ENCODE data around the gene CYP3A7.
"Not testable (repeated sequence)": the region's sequence is repeated elsewhere in the genome, so short reads cannot be mapped to it uniquely, and the experiment has no call there.

The CYP3A7 gene

DNA sequence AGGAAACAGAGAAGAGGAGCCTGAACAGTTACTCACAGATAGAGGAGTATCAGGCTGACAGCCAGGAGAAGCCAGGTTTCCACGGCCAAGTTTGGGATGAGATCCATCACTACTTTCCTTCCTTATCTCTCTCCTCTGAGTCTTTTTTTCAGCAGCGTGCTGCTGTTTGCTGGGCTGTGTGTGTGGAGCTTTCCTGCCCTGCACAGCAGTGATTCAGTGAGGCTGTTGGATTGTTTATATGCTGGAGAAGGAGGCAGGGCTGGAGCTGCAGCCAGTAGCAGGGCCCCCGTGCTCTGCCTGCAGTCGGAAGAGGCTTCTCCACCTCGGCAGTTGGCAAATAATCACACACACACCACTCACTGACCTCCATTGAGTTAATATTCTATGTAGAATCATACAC, at the start of gene CYP3A7:
CYP3A7 (minus strand) TSS at position 210 of the 400 bp plus-strand sequence; CDS start at position 107, 103 bp downstream.
- DNase-seq (ENCODE audit: low spot score): no peak

DNA sequence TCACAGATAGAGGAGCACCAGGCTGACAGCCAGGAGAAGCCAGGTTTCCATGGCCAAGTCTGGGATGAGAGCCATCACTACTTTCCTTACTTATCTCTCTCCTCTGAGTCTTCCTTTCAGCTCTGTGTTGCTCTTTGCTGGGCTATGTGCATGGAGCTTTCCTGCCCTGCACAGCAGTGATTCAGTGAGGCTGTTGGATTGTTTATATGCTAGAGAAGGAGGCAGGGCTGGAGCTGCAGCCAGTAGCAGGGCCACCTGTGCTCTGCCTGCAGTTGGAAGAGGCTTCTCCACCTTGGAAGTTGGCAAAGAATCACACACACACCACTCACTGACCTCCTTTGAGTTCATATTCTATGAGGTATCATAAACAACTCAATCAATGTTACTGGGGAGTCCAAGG, 49.0 kb upstream of the CYP3A7 start, which contains the start of gene CYP3A4:
CYP3A4 (minus strand) TSS at position 178 of the 400 bp plus-strand sequence; CDS start at position 75, 103 bp downstream.
- no peak for DNase-seq (ENCODE audit: low spot score)

- no peak for DNase-seq (ENCODE audit: low spot score)
Observed at GRCh38 chr7:99782012-99782953, 47.3 kb upstream of the CYP3A7 start.

- DNase-seq (ENCODE audit: low spot score): no peak
Observed at GRCh38 chr7:99780588-99780987, 45.6 kb upstream of the CYP3A7 start.

DNA sequence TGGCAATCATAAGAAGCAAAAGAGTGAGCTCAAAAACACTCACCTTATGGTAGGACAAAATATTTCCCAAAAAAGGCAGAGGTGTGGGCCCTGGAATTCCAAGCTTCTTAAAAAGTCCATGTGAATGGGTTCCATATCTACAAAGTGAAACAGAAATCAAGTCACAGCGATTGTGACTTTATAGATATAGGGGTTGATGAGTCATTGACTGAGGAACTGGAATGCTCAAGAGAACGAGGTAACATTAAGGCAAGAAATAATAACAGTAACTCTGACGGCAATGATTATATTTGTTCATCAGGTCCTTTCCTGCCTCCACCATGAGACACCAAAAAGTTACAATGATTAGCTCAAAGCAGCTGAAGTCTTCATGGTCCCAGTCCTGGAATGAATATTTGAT, 45.0 kb upstream of the CYP3A7 start:
- DNase-seq (ENCODE audit: low spot score): no peak

GRCh38 chr7:99778880-99779279, 43.9 kb upstream of the CYP3A7 start:
- DNase-seq (ENCODE audit: low spot score): no peak

GRCh38 chr7:99773395-99773794, 38.4 kb upstream of the CYP3A7 start:
- not testable (repeated sequence) for DNase-seq (ENCODE audit: low spot score)

DNA sequence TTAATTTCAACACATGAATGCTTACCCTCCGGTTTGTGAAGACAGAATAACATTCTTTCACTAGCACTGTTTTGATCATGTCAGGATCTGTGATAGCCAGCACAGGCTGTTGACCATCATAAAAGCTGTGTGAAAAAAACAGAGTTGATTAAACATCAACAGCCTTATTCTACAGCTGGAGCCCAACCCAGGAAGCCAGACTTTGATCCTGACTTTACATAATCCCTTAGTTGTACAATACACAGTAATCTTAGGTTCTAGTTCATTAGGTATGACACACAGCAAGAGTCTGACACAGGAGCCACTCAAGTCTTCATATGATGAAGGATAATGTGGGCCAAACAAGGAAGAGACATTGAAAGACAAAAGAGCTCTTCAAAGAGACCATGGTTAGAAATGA, 37.6 kb upstream of the CYP3A7 start:
- DNase-seq (ENCODE audit: low spot score): no peak

GRCh38 chr7:99769494-99769893, 34.5 kb upstream of the CYP3A7 start:
- DNase-seq (ENCODE audit: low spot score): not testable (repeated sequence)

GRCh38 chr7:99768471-99768870, 33.5 kb upstream of the CYP3A7 start:
- DNase-seq (ENCODE audit: low spot score): no peak

DNA sequence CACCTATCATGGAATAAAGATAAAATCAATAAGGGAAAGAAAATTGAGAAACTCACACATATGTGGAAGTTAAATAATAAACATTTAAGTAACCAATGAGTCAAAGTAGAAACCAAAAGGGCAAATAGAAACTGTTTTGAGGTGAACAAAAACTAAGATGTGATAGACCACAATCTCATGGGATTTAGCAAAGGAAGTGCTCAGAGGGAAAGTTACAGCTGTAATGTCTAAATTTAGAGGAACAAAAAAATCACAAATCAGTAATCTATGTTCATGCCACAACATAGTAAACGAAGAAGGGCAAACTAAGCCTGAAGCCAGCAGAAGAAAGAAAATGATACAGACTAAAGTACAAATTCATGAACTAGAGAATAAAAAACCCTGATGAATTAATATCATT, 32.7 kb upstream of the CYP3A7 start:
- no peak for DNase-seq (ENCODE audit: low spot score)

- no peak for DNase-seq (ENCODE audit: low spot score)
Observed at GRCh38 chr7:99766484-99767099, 31.6 kb upstream of the CYP3A7 start.

DNA sequence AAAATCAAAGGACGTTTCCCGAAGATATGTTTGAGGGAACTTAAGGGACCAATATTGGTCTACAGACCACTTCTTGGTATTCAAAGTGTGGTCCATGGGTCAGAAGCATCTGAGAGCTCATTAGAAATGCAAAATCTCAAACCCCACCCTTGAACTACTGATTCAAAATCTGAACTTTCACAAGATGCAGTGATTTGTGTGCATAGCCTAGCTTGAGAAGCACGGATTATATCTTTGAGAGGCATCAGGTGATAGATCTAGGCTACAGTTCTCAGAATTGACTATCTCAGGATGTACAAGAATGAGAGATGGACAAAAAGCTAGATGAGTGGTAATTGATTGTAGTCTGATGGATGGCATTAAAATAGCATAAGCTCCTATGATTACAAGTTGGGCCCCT, 29.5 kb upstream of the CYP3A7 start:
- DNase-seq (ENCODE audit: low spot score): no peak

DNA sequence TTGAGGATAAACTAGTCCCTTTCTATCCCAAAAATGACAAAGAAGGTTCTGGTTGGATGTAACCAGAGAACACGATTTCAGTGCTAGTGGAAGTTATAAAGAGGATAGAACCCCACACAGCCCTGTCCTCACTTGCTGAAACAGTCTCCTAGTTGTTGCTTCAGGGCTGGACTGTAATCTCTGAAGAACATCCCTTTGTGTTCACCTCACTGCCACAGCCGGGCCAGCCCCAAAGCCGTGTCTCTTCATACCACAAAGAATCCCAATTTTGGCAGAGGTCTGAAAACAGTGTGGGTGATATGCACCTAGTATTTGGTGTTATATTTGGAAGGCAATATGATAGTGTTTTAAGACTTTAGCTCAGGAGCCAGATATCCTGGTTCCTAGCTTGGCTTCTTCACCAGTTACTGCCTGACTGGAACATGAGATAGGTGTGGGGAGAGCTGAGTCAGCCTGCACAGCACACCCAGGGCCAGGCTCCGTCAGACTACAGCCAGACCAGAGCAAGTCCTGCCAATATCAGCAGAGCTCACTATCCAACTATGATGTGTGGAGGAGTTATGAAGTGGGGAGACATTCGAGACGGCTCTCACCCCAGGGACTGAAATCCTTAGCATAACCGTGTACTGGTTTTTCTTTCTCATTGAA, 27.8 kb upstream of the CYP3A7 start:
- DNase-seq (ENCODE audit: low spot score): peak; percentile 52

GRCh38 chr7:99755085-99755484, 20.1 kb upstream of the CYP3A7 start:
- DNase-seq (ENCODE audit: low spot score): no peak

GRCh38 chr7:99752356-99752755, 17.4 kb upstream of the CYP3A7 start:
- DNase-seq (ENCODE audit: low spot score): no peak

DNA sequence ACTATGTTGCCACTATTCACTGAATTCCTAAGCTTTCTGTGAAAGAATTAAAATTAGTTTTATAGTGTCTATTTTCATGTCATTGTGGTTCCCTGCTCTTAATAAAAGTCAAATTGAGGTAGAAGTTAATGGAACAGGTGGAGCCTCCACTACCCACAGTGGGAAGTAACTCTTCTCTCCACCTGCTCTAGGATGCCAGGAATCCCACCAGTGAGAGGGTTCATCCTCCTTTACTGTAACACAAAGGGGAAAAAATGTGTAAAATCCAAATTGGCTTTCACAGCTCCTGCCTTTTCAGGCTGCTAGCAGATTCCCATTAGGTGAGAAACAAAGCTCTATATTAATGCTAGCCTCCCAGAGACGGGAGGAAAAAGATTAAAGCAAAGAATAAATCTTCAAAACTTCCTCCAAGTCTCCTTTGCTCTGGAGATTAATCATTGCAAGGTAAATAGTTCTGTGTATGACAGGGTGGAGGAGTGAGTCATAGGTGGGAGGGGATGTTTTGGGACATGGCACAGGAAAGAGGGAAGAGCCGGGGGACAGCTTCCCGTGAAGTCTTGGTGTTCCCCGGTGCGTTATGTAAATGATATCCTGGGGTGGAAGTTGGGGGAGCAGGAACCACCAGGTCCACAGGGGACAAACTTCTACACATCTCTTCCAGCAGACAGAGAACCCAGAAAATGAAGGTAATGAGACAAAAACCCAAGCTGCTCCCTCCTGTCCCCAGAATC, 16.5 kb upstream of the CYP3A7 start:
- not testable (repeated sequence) for DNase-seq (ENCODE audit: low spot score)

DNA sequence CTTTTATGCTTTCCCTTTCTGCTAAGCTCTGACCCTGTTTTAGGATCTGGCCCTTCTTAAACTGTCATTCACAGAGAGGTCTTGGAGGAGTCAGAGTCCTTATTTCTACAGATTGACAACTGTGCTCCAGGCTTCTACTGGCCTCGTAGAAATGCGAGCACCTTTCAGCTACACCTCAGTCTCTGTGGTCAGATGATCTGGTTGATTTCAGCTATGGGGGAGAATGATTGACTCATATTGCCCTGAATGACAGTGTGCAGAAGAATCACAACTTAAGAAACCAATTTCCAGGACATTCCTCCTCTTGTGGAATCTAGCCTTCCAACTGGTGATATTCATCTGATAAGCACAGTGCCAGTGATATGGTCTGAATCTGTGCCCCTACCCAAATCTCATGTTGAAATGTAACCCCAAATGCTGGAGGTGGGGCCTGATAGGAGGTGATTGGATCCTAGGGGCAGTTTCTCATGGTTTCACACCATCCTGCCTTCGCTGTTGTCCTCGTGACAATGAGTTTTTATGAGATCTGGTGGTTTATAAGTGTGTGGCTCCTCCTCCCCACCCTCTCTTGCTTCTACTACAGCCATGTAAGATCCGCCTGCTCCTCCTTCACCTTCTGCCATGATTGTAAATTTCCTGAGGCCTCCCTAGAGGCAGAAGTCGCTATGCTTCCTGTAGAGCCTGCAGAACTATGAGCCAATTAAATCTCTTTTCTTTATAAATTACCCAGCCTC, 14.0 kb upstream of the CYP3A7 start:
- no peak for DNase-seq (ENCODE audit: low spot score)

DNA sequence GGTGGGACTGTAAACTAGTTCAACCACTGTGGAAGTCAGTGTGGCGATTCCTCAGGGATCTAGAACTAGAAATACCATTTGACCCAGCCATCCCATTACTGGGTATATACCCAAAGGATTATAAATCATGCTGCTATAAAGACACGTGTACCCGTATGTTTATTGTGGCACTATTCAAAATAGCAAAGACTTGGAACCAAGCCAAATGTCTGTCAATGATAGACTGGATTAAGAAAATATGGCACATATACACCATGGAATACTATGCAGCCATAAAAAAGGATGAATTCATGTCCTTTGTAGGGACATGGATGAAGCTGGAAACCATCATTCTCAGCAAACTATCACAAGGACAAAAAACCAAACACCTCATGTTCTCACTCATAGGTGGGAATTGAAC, 11.9 kb upstream of the CYP3A7 start:
- not testable (repeated sequence) for DNase-seq (ENCODE audit: low spot score)

GRCh38 chr7:99745395-99745794, 10.4 kb upstream of the CYP3A7 start:
- DNase-seq (ENCODE audit: low spot score): not testable (repeated sequence)

DNA sequence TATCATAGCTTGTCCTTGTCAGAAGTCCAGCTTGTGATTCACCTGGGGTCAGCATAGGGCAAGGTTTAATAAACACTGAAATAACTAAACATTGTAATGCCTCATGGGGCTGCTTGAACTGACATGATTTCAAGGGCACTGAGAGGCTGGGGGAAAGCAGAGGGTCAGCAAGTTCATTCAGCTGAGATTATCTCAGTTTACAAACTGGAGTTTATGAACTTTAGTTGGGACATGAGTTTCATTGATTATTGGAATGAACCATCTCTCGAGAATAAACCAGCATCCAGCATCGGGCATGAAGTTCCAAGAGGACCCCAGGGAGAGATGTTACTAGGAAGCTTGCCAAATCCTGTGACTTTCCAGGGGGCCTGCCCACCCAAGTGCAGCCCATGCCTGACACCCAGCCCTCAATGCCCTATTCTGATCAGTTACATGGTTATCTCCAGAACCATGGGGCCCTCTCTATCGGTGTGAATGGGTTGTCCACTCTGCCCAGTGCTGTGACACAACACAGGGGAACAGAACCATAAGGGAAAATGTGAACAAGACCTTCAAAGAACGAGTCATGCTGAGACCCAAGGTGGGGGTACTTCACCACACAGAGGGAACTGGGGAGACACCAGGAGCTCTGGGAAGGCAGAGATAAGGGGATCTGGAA, 7.9 kb upstream of the CYP3A7 start:
- DNase-seq (ENCODE audit: low spot score): no peak

Data from AG08395 (cell line).